Measurements from ENCODE around the gene MAGI2.

The MAGI2 gene

DNA sequence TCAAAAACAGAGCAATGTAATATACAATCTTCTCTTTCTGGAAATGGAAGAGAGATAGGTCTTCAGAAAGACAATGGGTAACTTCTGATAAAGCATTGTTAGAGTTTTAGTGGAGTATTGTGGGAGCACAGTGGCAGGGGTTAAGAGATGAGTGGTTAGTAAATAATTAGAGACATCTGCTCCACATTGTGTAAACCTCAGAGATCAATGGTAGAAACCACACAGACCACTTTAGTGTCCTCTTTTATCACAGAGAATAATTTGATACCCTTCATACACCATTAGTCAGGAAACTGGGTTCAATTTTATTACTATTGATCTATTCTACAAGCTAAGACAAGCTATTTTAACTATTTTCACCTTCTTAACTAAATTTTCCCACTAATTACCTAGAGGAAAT is 35.9 kb upstream of the MAGI2 start:
- TF ChIP-seq, protein P1, sequence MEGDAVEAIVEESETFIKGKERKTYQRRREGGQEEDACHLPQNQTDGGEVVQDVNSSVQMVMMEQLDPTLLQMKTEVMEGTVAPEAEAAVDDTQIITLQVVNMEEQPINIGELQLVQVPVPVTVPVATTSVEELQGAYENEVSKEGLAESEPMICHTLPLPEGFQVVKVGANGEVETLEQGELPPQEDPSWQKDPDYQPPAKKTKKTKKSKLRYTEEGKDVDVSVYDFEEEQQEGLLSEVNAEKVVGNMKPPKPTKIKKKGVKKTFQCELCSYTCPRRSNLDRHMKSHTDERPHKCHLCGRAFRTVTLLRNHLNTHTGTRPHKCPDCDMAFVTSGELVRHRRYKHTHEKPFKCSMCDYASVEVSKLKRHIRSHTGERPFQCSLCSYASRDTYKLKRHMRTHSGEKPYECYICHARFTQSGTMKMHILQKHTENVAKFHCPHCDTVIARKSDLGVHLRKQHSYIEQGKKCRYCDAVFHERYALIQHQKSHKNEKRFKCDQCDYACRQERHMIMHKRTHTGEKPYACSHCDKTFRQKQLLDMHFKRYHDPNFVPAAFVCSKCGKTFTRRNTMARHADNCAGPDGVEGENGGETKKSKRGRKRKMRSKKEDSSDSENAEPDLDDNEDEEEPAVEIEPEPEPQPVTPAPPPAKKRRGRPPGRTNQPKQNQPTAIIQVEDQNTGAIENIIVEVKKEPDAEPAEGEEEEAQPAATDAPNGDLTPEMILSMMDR (IDR thresholded peaks at IDR 0.05; ENCODE audit: low read depth, low read length, missing control alignments): no peak
- DNase-seq (ENCODE audit: extremely low read depth, low read depth): no peak
- H3K4me3 ChIP-seq (replicated peaks; ENCODE audit: low read depth, low read length): no peak overlapping the region

DNA sequence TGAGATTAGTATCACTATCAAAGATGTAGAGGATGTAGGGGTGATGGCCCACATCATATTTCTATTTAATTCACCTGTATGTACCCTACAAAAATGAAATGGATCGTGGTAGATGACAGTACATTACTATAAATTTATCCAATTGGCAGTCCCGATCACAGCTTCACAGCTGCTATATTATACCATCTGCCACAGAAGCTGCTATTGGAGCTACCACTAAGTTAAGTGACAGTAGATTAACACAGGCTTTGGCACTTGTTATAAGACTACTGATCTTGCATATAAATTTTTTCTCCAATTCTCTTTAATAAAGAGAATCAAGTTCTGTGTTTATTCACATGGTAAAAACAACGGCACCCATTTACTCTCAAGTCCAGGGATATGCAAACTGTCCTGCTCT is 24.9 kb upstream of the MAGI2 start:
- DNase-seq (ENCODE audit: extremely low read depth, low read depth): no peak
- TF ChIP-seq, protein P1 (IDR thresholded peaks at IDR 0.05; ENCODE audit: low read depth, low read length, missing control alignments): no peak
- no peak overlapping the region for H3K4me3 ChIP-seq (replicated peaks; ENCODE audit: low read depth, low read length)

DNA sequence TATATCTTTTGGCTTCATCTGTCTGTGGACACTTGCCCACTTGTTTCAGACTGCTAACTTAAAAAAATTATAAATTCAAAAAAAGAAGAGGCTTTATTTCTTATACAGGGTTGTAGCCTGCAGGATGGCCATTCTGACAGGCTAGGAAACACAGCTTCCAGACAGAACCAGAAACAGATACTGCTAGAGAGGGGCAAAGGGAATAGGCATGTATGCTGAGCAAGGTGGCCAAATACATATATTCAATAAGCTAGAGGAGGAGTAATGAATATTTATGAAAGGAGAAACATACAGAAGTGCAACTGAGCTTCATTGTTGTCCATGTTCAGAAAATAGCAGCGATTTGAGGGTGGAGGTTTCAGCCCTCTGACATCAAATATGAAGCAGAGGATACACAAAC is 22.0 kb upstream of the MAGI2 start:
- TF ChIP-seq, protein P1 (IDR thresholded peaks at IDR 0.05; ENCODE audit: low read depth, low read length, missing control alignments): no peak
- no peak overlapping the region for H3K4me3 ChIP-seq (replicated peaks; ENCODE audit: low read depth, low read length)
- no peak for DNase-seq (ENCODE audit: extremely low read depth, low read depth)

DNA sequence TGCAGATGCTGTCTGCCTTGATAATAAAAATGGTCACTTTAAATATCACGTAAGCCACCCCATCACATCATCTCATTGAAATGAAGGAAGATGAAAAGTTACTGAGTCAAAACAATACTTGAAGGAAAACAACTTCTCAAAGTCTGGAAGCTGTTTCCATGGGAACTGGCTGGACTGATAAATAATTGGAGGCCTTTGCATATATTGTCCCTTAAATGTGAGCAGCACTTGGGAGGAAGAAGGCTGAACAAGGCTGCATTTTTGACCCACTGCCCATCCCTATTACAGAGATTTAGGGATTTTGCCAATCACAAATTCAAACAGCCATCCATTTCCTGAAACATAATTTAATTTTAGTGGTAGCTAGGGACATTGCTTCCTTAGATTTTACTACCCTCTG is 18.2 kb upstream of the MAGI2 start:
- TF ChIP-seq, protein P1 (IDR thresholded peaks at IDR 0.05; ENCODE audit: low read depth, low read length, missing control alignments): no peak
- DNase-seq (ENCODE audit: extremely low read depth, low read depth): no peak

DNA sequence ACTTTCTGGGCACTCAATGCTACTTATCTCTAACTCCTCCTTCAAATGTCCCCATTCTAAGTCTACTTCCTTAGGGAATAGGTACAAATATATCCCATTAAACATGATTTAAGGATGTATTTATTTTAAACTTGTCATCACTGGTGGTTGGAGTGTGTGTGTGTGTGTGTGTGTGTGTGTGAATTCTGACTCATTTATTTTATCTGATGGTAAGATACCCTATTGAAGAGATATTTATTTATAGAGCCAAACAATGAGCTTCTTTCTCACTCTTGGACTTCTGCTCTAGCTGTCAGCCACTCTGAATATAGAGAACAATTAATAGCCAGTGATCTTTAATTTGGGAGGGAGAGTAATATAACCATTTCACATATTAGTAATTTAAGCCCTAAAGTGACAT is 17.8 kb upstream of the MAGI2 start:
- TF ChIP-seq, protein P1 (IDR thresholded peaks at IDR 0.05; ENCODE audit: low read depth, low read length, missing control alignments): no peak
- no peak for DNase-seq (ENCODE audit: extremely low read depth, low read depth)
- H3K4me3 ChIP-seq (replicated peaks; ENCODE audit: low read depth, low read length): no peak overlapping the region

More for the DNA sequence above, 18.2 kb upstream of the MAGI2 start:
- no peak overlapping the region for H3K4me3 ChIP-seq (replicated peaks; ENCODE audit: low read depth, low read length)

DNA sequence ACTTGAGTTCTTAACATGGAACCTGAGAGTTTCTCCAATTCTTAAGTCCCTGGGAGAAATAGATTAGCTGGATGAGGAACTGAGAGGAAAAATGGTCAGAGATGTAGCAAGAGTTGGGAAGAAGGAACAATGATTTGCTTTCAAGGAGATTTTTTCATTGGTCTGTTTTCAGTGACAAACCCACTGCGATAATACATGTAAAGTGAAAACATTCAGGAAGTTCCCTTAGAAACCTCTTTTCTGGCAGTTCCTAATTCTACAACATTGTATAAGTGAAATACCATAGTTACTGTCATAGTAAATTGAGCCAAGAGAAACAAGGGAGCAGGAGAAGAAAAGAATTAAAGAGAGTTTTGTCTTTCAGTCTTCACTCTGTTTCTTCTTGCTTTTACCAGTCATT is 12.1 kb upstream of the MAGI2 start:
- no peak for DNase-seq (ENCODE audit: extremely low read depth, low read depth)
- no peak overlapping the region for H3K4me3 ChIP-seq (replicated peaks; ENCODE audit: low read depth, low read length)
- TF ChIP-seq, protein P1 (IDR thresholded peaks at IDR 0.05; ENCODE audit: low read depth, low read length, missing control alignments): no peak

DNA sequence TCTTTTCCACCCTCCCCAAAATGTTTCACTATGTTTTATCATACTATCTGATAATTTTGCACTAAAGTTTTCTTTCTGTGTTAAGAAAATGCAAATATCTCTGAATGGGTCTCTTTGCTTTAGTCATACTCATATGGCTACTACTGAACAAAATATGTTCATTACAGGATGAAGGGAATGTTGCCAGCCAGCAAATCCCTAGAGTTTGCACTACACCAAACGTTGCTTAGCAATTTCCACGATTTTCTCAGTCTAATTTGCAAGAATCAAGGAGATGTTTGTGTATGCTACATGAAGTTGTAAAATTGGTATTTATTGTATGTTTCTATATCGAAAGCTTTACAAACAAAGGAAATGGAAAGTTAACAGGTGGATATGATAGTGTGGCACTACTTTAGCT is 10.6 kb upstream of the MAGI2 start:
- DNase-seq (ENCODE audit: extremely low read depth, low read depth): no peak
- TF ChIP-seq, protein P1 (IDR thresholded peaks at IDR 0.05; ENCODE audit: low read depth, low read length, missing control alignments): no peak
- no peak overlapping the region for H3K4me3 ChIP-seq (replicated peaks; ENCODE audit: low read depth, low read length)

Measured in HFF-Myc (cell line).